ENCODE results near the gene SLC6A6.

DNA sequence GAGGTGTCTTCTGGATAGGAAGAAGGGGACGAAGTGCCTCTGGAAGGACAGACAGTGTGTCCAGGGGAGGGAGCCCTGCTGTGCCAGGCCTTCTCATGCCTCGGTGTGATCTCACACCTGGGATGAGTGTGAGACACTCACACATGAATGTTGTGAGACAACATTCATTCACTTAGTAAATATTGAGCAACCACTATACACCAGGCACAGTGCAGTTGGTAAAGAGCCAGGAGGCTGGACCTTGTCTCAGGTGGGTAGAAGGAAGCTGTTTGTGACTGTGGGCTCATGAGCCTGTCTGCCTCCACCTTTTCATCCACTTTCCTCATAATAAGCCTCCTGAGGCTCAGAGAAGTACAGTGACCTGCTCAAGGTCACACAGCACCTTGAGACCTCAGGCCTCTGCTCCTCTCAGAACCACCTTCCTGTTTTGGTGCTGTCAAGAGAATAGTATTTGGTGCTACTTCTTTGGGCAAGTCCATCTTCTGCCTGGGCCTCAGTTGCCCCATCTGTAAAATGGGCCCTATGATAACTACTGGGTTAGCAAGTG, 20.9 kb downstream of the SLC6A6 start:
- no peak for TF ChIP-seq FOXM1 (IDR thresholded peaks at IDR 0.05; ENCODE audit: low read depth, low read length)
- no peak for TF ChIP-seq NBN (IDR thresholded peaks at IDR 0.05)
- TF ChIP-seq EGR1 (IDR thresholded peaks at IDR 0.05; ENCODE audit: borderline replicate concordance in 1 of 2, low read depth in 2 of 2, low read length in 2 of 2) = no peak
- TF ChIP-seq, protein P1, sequence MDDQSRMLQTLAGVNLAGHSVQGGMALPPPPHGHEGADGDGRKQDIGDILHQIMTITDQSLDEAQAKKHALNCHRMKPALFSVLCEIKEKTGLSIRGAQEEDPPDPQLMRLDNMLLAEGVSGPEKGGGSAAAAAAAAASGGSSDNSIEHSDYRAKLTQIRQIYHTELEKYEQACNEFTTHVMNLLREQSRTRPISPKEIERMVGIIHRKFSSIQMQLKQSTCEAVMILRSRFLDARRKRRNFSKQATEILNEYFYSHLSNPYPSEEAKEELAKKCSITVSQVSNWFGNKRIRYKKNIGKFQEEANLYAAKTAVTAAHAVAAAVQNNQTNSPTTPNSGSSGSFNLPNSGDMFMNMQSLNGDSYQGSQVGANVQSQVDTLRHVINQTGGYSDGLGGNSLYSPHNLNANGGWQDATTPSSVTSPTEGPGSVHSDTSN (IDR thresholded peaks at IDR 0.05; ENCODE audit: insufficient replicate concordance, low read depth, low read length) = peak; percentile 4

Data from GM12878 (cell line).